Measurements from ENCODE around the gene HLA-DRB1.
"Not testable (repeated sequence)": the region's sequence is repeated elsewhere in the genome, so short reads cannot be mapped to it uniquely, and the experiment has no call there.

Gene HLA-DRB1

GRCh38 chr6:32558426-32559057 lies 31.1 kb downstream of the HLA-DRB1 start:
- Histone ChIP-seq H3K36me3 (ENCODE audit: insufficient read depth, low read length) (no peaks in the 10 kb centered on the region), H3K9me3 (ENCODE audit: control insufficient read depth, insufficient read depth, low read length) (no peaks in the 10 kb centered on the region)

GRCh38 chr6:32554116-32554965 lies 35.3 kb downstream of the HLA-DRB1 start:
- Histone ChIP-seq H3K36me3 (ENCODE audit: insufficient read depth, low read length) (no peaks in the 10 kb centered on the region), H3K9ac (ENCODE audit: low read depth, low read length) (no peak overlapping the region), H3K9me3 (ENCODE audit: control insufficient read depth, insufficient read depth, low read length) (no peaks in the 10 kb centered on the region), H3K4me1 (ENCODE audit: insufficient read depth, low read length) (no peaks in the 10 kb centered on the region)

More at GRCh38 chr6:32558426-32559057, 31.1 kb downstream of the HLA-DRB1 start:
- H3K9ac ChIP-seq (ENCODE audit: low read depth, low read length): no peak overlapping the region; the same call in 1 of the 2 replicates
- H3K4me1 ChIP-seq (ENCODE audit: insufficient read depth, low read length): no peaks in the 10 kb centered on the region

- Histone ChIP-seq H3K4me1 (ENCODE audit: insufficient read depth, low read length) (no peaks in the 10 kb centered on the region), H3K9ac (ENCODE audit: low read depth, low read length) (no peak overlapping the region), H3K9me3 (ENCODE audit: control insufficient read depth, insufficient read depth, low read length) (no peaks in the 10 kb centered on the region), H3K36me3 (ENCODE audit: insufficient read depth, low read length) (no peaks in the 10 kb centered on the region)
Measured at GRCh38 chr6:32553037-32553742, 36.5 kb downstream of the HLA-DRB1 start.

GRCh38 chr6:32551410-32551809 lies 38.2 kb downstream of the HLA-DRB1 start:
- Histone ChIP-seq H3K9me3 (ENCODE audit: control insufficient read depth, insufficient read depth, low read length) (no peaks in the 10 kb centered on the region), H3K9ac (ENCODE audit: low read depth, low read length) (no peak overlapping the region), H3K36me3 (ENCODE audit: insufficient read depth, low read length) (no peaks in the 10 kb centered on the region), H3K4me1 (ENCODE audit: insufficient read depth, low read length) (no peaks in the 10 kb centered on the region)

DNA sequence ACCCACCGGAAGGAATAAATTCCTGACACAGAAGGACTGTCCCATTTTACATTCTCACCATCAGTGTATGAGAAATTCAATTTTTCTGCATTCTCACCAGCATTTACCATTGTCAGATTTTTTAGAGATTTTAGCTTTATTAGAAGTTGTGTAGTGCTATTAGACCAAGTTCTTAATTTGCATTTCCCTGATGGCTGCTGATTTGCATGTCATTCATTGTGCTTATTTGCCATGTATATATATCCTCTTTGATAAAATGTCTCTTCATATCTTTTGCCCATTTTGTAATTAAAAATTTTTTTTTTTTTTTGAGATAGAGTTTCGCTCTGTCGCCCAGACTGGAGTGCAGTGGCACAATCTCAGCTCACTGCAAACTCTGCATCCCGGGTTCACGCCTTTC lies 49.8 kb downstream of the HLA-DRB1 start:
- no peaks in the 10 kb centered on the region for H3K9me3 ChIP-seq (ENCODE audit: control insufficient read depth, insufficient read depth, low read length)
- H3K9ac ChIP-seq (ENCODE audit: low read depth, low read length): no peak overlapping the region
- no peaks in the 10 kb centered on the region for H3K4me1 ChIP-seq (ENCODE audit: insufficient read depth, low read length)
- no peaks in the 10 kb centered on the region for H3K36me3 ChIP-seq (ENCODE audit: insufficient read depth, low read length)

GRCh38 chr6:32530431-32530793 lies 59.2 kb downstream of the HLA-DRB1 start:
- H3K9ac ChIP-seq (ENCODE audit: low read depth, low read length); H3K4me1 ChIP-seq (ENCODE audit: insufficient read depth, low read length); H3K36me3 ChIP-seq (ENCODE audit: insufficient read depth, low read length); H3K9me3 ChIP-seq (ENCODE audit: control insufficient read depth, insufficient read depth, low read length): not testable (repeated sequence)

DNA sequence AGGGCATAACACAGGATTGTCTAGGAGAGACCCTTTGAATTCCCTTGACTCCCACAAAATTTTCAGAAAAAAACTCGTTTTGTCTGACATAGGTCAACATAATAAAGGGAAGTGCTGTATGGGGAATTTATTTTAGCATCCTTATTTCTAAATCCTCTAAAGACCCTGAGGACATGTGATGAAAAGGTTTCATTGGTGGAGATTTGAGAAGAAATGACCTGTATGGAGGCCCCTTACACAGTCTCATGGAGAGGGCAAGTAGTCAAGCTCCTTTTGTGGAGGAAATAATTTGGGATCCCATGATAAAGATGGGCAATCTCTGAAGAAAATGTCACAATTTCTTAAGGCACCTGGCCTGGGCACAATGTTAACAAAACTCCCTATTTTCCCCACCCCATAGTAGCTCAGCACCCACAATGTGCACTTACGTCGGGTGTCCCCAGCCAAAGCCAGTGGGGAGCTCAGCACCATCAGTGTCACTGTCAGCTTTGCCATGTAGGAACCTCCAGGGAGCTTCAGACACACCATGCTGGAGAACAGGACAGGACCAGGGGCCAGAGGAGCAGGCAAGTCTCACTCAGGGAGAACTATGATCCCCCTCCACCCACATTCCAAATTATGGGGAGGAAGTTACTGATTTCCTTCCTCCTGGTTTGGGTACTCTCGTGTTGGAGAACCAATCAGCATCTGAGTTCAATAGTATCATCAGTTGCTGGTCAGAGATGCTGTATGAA lies 59.8 kb downstream of the HLA-DRB1 start, which contains the start of gene HLA-DRB5:
HLA-DRB5 (minus strand) TSS at position 591 of the 734 bp plus-strand sequence; CDS start at position 528, 63 bp downstream.
- Histone ChIP-seq H3K9ac (ENCODE audit: low read depth, low read length) (no peak within 1 kb of the TSS), H3K9me3 (ENCODE audit: control insufficient read depth, insufficient read depth, low read length) (no peaks in the 10 kb centered on the region), H3K36me3 (ENCODE audit: insufficient read depth, low read length) (no peaks in the 10 kb centered on the region), H3K4me1 (ENCODE audit: insufficient read depth, low read length) (no peaks in the 10 kb centered on the region)

All from ES-I3 (cell line).